Stomach (tissue), 4 donors: ENCODE measurements around the gene ETV6.

Experiments used
- EP300 ChIP-seq: sonication (generic); formaldehyde crosslinking; IDR thresholded peaks from one replicate; pipeline ENCODE4 v1.6.1; 2017; ENCODE audit warnings: antibody characterized with exemption
- POLR2A ChIP-seq, 4 donors: fragments of 450-650 bp; IDR thresholded peaks; one replicate each; pipeline ENCODE4 v1.6.1; 2016; ENCODE audit warnings: antibody characterized with exemption in 4 of 4, control low read depth in 2 of 4, mild to moderate bottlenecking in 1 of 4, moderate library complexity in 1 of 4
- POLR2AphosphoS5 ChIP-seq, 3 donors: sonication (generic); formaldehyde crosslinking; IDR thresholded peaks; one replicate each; pipeline ENCODE4 v1.6.1; 2016; ENCODE audit warnings: antibody characterized with exemption in 3 of 3
- TF ChIP-seq, protein P1 (sequence below), 7 experiments: fragments of 450-650 bp in 4 of 7; fragments of 200-600 bp in 3 of 7; sonication (generic) in 3 of 7; IDR thresholded peaks; one replicate each; pipeline ENCODE4 v1.5.1; 2016 to 2019; ENCODE audit warnings: antibody characterized with exemption in 7 of 7, control low read depth in 2 of 7, mild to moderate bottlenecking in 1 of 7

GRCh38 chr12:11759494-11759878 lies 110.0 kb downstream of the ETV6 start:
- no peak for TF ChIP-seq POLR2A (IDR thresholded peaks at IDR 0.05)
- TF ChIP-seq, protein P1, sequence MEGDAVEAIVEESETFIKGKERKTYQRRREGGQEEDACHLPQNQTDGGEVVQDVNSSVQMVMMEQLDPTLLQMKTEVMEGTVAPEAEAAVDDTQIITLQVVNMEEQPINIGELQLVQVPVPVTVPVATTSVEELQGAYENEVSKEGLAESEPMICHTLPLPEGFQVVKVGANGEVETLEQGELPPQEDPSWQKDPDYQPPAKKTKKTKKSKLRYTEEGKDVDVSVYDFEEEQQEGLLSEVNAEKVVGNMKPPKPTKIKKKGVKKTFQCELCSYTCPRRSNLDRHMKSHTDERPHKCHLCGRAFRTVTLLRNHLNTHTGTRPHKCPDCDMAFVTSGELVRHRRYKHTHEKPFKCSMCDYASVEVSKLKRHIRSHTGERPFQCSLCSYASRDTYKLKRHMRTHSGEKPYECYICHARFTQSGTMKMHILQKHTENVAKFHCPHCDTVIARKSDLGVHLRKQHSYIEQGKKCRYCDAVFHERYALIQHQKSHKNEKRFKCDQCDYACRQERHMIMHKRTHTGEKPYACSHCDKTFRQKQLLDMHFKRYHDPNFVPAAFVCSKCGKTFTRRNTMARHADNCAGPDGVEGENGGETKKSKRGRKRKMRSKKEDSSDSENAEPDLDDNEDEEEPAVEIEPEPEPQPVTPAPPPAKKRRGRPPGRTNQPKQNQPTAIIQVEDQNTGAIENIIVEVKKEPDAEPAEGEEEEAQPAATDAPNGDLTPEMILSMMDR (IDR thresholded peaks at IDR 0.05), result no peak
- no peak for TF ChIP-seq EP300
- TF ChIP-seq POLR2AphosphoS5 (IDR thresholded peaks at IDR 0.05), result no peak
